ENCODE results near the gene UBE2L6. TPM values are rescaled to one million over a fixed set of nuclear protein-coding genes. Genes with fewer than 3 reads are reported as not detected.

The UBE2L6 gene
- total RNA-seq, 1 experiment from 2014 or later, result 122 TPM

GRCh38 chr11:57542582-57542981, 24.9 kb downstream of the UBE2L6 start:
- POLR2A ChIA-PET (ENCODE audit: unreplicated experiment), result interaction anchor here (0.6 kb wide), 1 partner anchor 207 kb away, joined by 3 read pairs; the partner anchor contains the start of gene SSRP1
- Histone ChIP-seq H3F3A (ENCODE audit: insufficient read depth, low read depth) (no peaks in the 10 kb centered on the region), H3K36me3 (ENCODE audit: low read depth) (no peaks in the 10 kb centered on the region), H3K4me1 (replicated peaks; ENCODE audit: insufficient read depth) (0 out of 2 replicates have a peak, but pooled peaks cover 5% of the 10 kb centered on the region), H3K79me2 (ENCODE audit: low read depth) (no peaks in the 10 kb centered on the region), H3K27me3 (ENCODE audit: insufficient read depth, low read depth) (no peaks in the 10 kb centered on the region; the same call in 1 of the 2 replicates), H3K9me3 (ENCODE audit: insufficient read depth, low read depth) (no peaks in the 10 kb centered on the region), H3K27ac (no peak overlapping the region), H2AFZ (no peak overlapping the region), H4K20me1 (ENCODE audit: insufficient read depth) (no peaks in the 10 kb centered on the region), H3K9me2 (ENCODE audit: insufficient read depth) (no peaks in the 10 kb centered on the region), H3K4me3 (no peak overlapping the region), H3K4me2 (no peak overlapping the region)
- no peak for DNase-seq
- no peak for TF ChIP-seq EZH2 (IDR thresholded peaks at IDR 0.05; ENCODE audit: low read depth)
- no peak for TF ChIP-seq CTCF (conservative IDR thresholded peaks at IDR 0.05)
- BruUV-seq (replicated peaks), result no TSS peak
- CTCF ChIA-PET, result no interaction called here
- intact Hi-C loops (cut with micrococcal nuclease; ENCODE audit: unreplicated experiment), result no loop called here

GRCh38 chr11:57541169-57541568, 26.3 kb downstream of the UBE2L6 start:
- Histone ChIP-seq H3K36me3 (ENCODE audit: low read depth) (no peaks in the 10 kb centered on the region), H3F3A (ENCODE audit: insufficient read depth, low read depth) (no peaks in the 10 kb centered on the region), H3K4me1 (replicated peaks; ENCODE audit: insufficient read depth) (0 out of 2 replicates have a peak, but pooled peaks cover 5% of the 10 kb centered on the region), H2AFZ (no peak overlapping the region), H3K9me3 (ENCODE audit: insufficient read depth, low read depth) (no peaks in the 10 kb centered on the region), H3K4me2 (no peak overlapping the region), H3K4me3 (no peak overlapping the region), H4K20me1 (ENCODE audit: insufficient read depth) (no peaks in the 10 kb centered on the region), H3K27ac (no peak overlapping the region), H3K79me2 (ENCODE audit: low read depth) (no peaks in the 10 kb centered on the region), H3K9me2 (ENCODE audit: insufficient read depth) (no peaks in the 10 kb centered on the region), H3K27me3 (ENCODE audit: insufficient read depth, low read depth) (peaks cover 2% of the 10 kb centered on the region)
- no peak for TF ChIP-seq EZH2 (IDR thresholded peaks at IDR 0.05; ENCODE audit: low read depth)
- TF ChIP-seq CTCF (conservative IDR thresholded peaks at IDR 0.05), result no peak
- intact Hi-C loops (cut with micrococcal nuclease; ENCODE audit: unreplicated experiment), result no loop called here
- no peak for DNase-seq
- no TSS peak for BruUV-seq (replicated peaks)
- ChIA-PET CTCF (no interaction called here), POLR2A (ENCODE audit: unreplicated experiment) (no interaction called here)

GRCh38 chr11:57539342-57539741, 28.1 kb downstream of the UBE2L6 start:
- ChIA-PET CTCF (no interaction called here), POLR2A (ENCODE audit: unreplicated experiment) (no interaction called here)
- H3K79me2 ChIP-seq (ENCODE audit: low read depth), result no peaks in the 10 kb centered on the region
- TF ChIP-seq EZH2 (IDR thresholded peaks at IDR 0.05; ENCODE audit: low read depth), result no peak
- no TSS peak for BruUV-seq (replicated peaks)
- H3F3A ChIP-seq (ENCODE audit: insufficient read depth, low read depth), result no peaks in the 10 kb centered on the region
- 0 out of 2 replicates have a peak, but pooled peaks cover 5% of the 10 kb centered on the region for H3K4me1 ChIP-seq (replicated peaks; ENCODE audit: insufficient read depth)
- no peak overlapping the region for H3K4me2 ChIP-seq
- H3K36me3 ChIP-seq (ENCODE audit: low read depth), result no peaks in the 10 kb centered on the region
- no peaks in the 10 kb centered on the region for H4K20me1 ChIP-seq (ENCODE audit: insufficient read depth)
- no peak overlapping the region for H2AFZ ChIP-seq
- H3K27me3 ChIP-seq (ENCODE audit: insufficient read depth, low read depth), result peaks cover 10% of the 10 kb centered on the region
- DNase-seq, result no peak
- intact Hi-C loops (cut with micrococcal nuclease; ENCODE audit: unreplicated experiment), result loop anchor here (10.0 kb wide), 1 partner anchor 265 kb away; no protein-coding TSS in a partner anchor
- H3K9me2 ChIP-seq (ENCODE audit: insufficient read depth), result no peaks in the 10 kb centered on the region
- no peaks in the 10 kb centered on the region for H3K9me3 ChIP-seq (ENCODE audit: insufficient read depth, low read depth)
- no peak overlapping the region for H3K27ac ChIP-seq
- H3K4me3 ChIP-seq, result no peak overlapping the region
